ENCODE data around the gene TOP3A.

- TF ChIP-seq CTCF (IDR thresholded peaks at IDR 0.05) (no peak), EZH2 (IDR thresholded peaks at IDR 0.05; ENCODE audit: borderline replicate concordance, insufficient read depth, low read depth, low read length, poor library complexity, severe bottlenecking) (no peak)
These were observed 4.1 kb upstream of the TOP3A start for GRCh38 chr17:18318771-18319450.
